Peyer's patch (tissue), 4 donors: ENCODE measurements around the gene TRIM67. TPM values are rescaled to one million over a fixed set of nuclear protein-coding genes. Genes with fewer than 3 reads are reported as not detected.
"Not testable (repeated sequence)": the region's sequence is repeated elsewhere in the genome, so short reads cannot be mapped to it uniquely, and the experiment has no call there.

Source experiments
- DNase-seq, 3 donors: peaks; one replicate each; pipeline ENCODE4 v3.0.0-alpha.2; 2017 to 2019
- H3K27ac ChIP-seq, 4 donors: fragments of 200-600 bp; sonication (generic); one replicate each; pipeline ENCODE4 v1.5.1; 2016 to 2019
- H3K27me3 ChIP-seq, 2 donors: fragments of 200-600 bp; sonication (generic); one replicate each; pipeline ENCODE4 v1.5.1; 2019
- H3K36me3 ChIP-seq, 3 donors: fragments of 200-600 bp; sonication (generic); one replicate each; pipeline ENCODE4 v1.5.1; 2016 to 2019
- H3K4me1 ChIP-seq, 4 donors: fragments of 200-600 bp; sonication (generic); one replicate each; pipeline ENCODE4 v1.5.1; 2016 to 2019
- H3K4me3 ChIP-seq, 4 donors: fragments of 200-600 bp; sonication (generic); 1 replicate in 3 of 4; 2 replicates in 1 of 4; pipeline ENCODE4 v1.5.1; 2016 to 2019; ENCODE audit warnings: mild to moderate bottlenecking in 1 of 4
- H3K9me3 ChIP-seq, 4 donors: fragments of 200-600 bp; sonication (generic); one replicate each; pipeline ENCODE4 v1.5.1; 2016 to 2019; ENCODE audit warnings: mild to moderate bottlenecking in 1 of 4
- POLR2A ChIP-seq, 2 donors: fragments of 450-650 bp; IDR thresholded peaks; one replicate each; pipeline ENCODE4 v1.5.1; 2017; ENCODE audit warnings: antibody characterized with exemption in 2 of 2, mild to moderate bottlenecking in 2 of 2, moderate library complexity in 2 of 2
- total RNA-seq, 4 donors: library from RNA; depleted of rRNA; stranded (reverse); fragments of >200 nt; gene quantifications; one replicate each; pipeline ENCODE4 v1.1.0, GENCODE V29; 2016
- TF ChIP-seq, protein P1 (sequence below), 6 experiments: fragments of 450-650 bp in 4 of 6; fragments of 200-600 bp in 2 of 6; sonication (generic) in 1 of 6; IDR thresholded peaks; one replicate each; pipeline ENCODE4 v1.5.1; 2017 to 2019; ENCODE audit warnings: antibody characterized with exemption in 6 of 6, mild to moderate bottlenecking in 3 of 6, moderate library complexity in 1 of 6

TRIM67 gene
- total RNA-seq, 4 donors from 2014 or later, result 0.13 TPM; not detected in 3

DNA sequence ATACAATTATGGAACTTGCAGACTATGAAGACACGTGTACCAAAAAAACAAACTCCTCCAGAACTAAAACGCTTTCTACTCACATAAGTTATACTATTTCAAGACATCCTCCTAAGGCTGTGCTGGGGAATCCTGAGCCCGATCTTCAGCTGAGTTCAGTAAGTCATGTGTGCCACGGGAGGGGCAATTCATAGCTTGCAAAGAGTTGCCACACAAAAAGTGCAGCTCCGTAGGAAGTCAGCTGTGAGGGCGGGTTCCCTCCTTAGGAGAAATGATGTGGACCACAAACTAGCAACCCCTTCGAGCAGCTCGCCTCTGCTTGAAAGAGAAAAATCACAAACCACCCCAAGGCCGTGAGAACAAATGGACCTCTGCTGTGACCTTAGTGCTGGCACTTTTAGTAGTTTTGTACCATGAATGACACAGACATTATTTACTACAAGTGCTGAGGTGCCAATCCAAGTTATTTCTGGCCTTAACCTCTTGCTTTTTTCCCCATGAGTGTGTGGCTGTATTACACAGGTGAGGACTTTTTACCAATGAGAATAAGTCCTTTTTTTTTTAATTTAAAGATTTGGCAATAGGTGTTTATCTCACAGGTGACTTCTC is 35.8 kb upstream of the TRIM67 start:
- TF ChIP-seq, protein P1, sequence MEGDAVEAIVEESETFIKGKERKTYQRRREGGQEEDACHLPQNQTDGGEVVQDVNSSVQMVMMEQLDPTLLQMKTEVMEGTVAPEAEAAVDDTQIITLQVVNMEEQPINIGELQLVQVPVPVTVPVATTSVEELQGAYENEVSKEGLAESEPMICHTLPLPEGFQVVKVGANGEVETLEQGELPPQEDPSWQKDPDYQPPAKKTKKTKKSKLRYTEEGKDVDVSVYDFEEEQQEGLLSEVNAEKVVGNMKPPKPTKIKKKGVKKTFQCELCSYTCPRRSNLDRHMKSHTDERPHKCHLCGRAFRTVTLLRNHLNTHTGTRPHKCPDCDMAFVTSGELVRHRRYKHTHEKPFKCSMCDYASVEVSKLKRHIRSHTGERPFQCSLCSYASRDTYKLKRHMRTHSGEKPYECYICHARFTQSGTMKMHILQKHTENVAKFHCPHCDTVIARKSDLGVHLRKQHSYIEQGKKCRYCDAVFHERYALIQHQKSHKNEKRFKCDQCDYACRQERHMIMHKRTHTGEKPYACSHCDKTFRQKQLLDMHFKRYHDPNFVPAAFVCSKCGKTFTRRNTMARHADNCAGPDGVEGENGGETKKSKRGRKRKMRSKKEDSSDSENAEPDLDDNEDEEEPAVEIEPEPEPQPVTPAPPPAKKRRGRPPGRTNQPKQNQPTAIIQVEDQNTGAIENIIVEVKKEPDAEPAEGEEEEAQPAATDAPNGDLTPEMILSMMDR (IDR thresholded peaks at IDR 0.05), result no peak
- TF ChIP-seq POLR2A (IDR thresholded peaks at IDR 0.05), result no peak
- Histone ChIP-seq H3K27me3 (no peaks in the 10 kb centered on the region), H3K4me3 (no peak overlapping the region), H3K9me3 (no peaks in the 10 kb centered on the region), H3K4me1 (no peaks in the 10 kb centered on the region), H3K36me3 (no peaks in the 10 kb centered on the region), H3K27ac (no peak overlapping the region)
- DNase-seq, result no peak

DNA sequence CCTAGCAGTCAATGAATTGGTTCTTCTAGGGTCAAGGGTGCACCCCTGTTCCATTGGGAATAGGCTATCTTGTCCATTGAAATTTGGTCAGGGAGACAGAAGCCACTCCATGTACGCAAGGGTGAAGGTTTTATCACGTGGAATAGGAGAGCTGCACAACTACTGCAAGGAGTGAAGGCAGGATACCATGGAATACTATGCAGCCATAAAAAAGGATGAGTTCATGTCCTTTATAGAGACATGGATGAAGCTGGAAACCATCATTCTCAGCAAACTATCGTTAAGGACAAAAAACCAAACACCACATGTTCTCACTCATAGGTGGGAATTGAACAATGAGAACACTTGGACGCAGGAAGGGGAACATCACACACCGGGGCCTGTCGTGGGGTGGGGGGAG is 34.8 kb upstream of the TRIM67 start:
- not testable (repeated sequence) for H3K27ac ChIP-seq, H3K27me3 ChIP-seq, H3K36me3 ChIP-seq, H3K4me3 ChIP-seq, DNase-seq, H3K9me3 ChIP-seq, H3K4me1 ChIP-seq

DNA sequence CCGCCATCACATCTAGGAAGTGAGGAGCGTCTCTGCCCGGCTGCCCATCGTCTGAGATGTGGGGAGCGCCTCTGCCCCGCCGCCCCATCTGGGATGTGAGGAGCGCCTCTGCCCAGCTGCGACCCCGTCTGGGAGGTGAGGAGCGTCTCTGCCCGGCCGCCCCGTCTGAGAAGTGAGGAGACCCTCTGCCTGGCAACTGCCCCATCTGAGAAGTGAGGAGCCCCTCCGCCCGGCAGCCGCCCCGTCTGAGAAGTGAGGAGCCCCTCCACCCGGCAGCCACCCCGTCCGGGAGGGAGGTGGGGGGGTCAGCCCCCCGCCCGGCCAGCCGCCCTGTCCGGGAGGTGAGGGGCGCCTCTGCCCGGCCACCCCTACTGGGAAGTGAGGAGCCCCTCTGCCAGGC is 33.4 kb upstream of the TRIM67 start:
- not testable (repeated sequence) for H3K9me3 ChIP-seq, H3K36me3 ChIP-seq, H3K4me1 ChIP-seq, H3K27ac ChIP-seq, H3K4me3 ChIP-seq, DNase-seq, H3K27me3 ChIP-seq

DNA sequence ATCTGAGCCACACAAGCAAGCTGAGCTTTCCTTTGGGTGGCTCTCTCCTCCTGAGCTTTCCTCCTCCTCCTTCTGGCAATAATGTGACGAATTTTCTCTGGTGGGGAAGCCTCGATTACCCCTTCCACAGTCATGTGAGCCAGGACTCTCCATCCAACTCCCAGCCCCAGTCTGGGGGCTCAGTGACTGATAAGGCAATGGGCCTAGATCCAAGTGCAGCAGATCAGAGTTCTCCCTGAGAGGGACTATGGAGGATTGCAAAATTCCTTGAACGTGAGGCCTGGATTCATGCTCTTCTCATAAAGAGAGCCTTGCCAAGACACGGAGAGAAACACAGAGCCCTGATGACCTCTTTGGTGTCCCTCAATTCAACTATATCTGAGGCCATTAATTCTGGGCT is 31.3 kb upstream of the TRIM67 start:
- Histone ChIP-seq H3K27ac (no peak overlapping the region), H3K9me3 (no peaks in the 10 kb centered on the region), H3K36me3 (no peaks in the 10 kb centered on the region), H3K4me1 (no peaks in the 10 kb centered on the region), H3K4me3 (no peak overlapping the region), H3K27me3 (no peaks in the 10 kb centered on the region)
- DNase-seq, result no peak
- TF ChIP-seq POLR2A (IDR thresholded peaks at IDR 0.05), result no peak
- TF ChIP-seq, protein P1 (IDR thresholded peaks at IDR 0.05), result no peak

DNA sequence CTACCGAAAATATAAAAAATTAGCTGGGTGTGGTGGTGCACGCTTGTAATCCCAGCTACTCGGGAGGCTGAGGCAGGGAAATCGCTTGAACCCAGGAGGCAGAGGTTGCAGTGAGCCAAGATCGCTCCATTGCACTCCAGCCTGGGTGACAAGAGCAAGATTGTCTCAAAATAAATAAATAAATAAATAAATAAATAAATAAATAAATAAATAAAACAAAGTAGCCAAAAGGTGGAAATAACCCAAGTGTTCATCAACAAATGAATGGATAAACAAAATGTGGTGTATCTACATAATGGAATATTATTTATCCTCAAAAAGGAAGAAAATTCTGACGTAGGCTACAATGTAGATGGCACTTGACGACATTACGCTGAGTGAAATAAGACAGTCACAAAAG is 29.3 kb upstream of the TRIM67 start:
- not testable (repeated sequence) for DNase-seq, H3K27ac ChIP-seq, H3K27me3 ChIP-seq, H3K4me3 ChIP-seq, H3K4me1 ChIP-seq, H3K36me3 ChIP-seq, H3K9me3 ChIP-seq

DNA sequence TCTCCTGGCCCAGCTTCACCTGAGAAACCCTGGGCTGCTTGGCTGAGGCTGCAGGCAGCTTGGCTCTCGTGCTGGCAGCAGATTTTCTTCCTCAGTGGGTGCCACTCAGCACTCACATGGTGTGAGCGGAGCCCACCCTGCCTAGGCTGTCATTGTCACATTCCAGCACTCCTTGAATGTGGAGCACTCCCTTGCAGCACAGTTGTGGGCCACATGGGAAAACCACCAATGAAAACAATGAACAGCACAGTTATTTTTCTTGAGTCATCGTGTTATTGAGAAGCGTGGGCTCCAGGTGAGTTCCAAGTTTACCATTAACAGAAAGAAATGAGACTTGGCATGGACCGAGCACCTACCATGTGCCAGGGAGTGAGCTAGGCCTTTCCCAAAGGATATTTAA is 27.2 kb upstream of the TRIM67 start:
- Histone ChIP-seq H3K27me3 (no peaks in the 10 kb centered on the region), H3K4me1 (no peaks in the 10 kb centered on the region), H3K9me3 (no peaks in the 10 kb centered on the region), H3K4me3 (no peak overlapping the region), H3K36me3 (no peaks in the 10 kb centered on the region), H3K27ac (no peak overlapping the region)
- no peak for DNase-seq
- TF ChIP-seq, protein P1 (IDR thresholded peaks at IDR 0.05), result no peak
- TF ChIP-seq POLR2A (IDR thresholded peaks at IDR 0.05), result no peak

DNA sequence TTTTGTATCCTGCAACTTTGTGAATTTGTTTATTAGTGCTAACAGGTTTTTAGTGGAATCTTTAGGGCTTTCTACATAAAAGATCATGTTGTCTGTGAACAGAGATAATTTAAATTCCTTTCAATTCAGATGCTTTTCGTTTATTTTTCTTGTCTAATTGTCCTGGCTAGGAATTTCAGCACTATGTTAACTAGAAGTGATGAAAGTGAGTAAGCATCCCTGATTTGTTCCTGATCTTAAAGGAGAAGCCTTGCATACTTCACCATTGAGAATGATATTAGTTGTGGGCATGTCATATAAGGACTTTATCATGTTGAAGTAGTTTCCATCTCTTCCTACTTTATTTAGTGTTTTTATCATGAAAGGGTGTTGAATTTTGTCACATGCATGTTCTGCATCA is 23.6 kb upstream of the TRIM67 start:
- no peak for TF ChIP-seq POLR2A (IDR thresholded peaks at IDR 0.05)
- no peak overlapping the region for H3K4me3 ChIP-seq
- H3K4me1 ChIP-seq, result no peaks in the 10 kb centered on the region
- H3K9me3 ChIP-seq, result no peaks in the 10 kb centered on the region
- no peaks in the 10 kb centered on the region for H3K36me3 ChIP-seq
- H3K27ac ChIP-seq, result no peak overlapping the region
- DNase-seq, result no peak
- no peaks in the 10 kb centered on the region for H3K27me3 ChIP-seq

DNA sequence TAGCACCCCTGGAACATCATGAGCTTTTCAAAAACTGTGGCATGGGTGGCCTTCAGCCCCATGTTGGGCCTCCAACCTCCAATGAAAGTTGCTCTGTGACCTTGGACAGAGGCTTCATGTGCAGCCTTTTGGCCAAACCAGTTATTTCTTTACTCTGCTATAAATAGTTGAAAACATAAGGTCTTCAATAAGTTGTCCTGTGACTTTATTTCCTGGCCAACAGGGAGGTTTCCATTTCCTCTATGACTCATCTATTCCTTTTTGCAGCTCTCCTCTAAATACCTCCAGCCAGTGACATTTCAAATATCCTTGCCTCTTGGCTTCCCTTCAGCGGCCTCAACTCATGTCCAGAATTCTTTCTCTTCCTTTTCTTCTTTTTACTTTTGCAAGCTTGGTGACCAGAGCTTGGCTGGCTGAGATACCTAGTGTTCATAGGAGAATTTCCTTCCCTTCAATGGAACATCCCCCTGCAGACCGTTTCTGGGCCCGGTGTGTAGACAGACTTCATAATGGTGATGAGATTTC is 22.7 kb upstream of the TRIM67 start:
- DNase-seq, result no peak
- no peaks in the 10 kb centered on the region for H3K36me3 ChIP-seq
- H3K27me3 ChIP-seq, result no peaks in the 10 kb centered on the region
- H3K4me3 ChIP-seq, result no peak overlapping the region
- no peak overlapping the region for H3K27ac ChIP-seq
- TF ChIP-seq, protein P1 (IDR thresholded peaks at IDR 0.05), result no peak
- TF ChIP-seq POLR2A (IDR thresholded peaks at IDR 0.05), result no peak
- H3K4me1 ChIP-seq, result no peaks in the 10 kb centered on the region
- H3K9me3 ChIP-seq, result no peaks in the 10 kb centered on the region
